NCI-H128 (cell line): Measurements from ENCODE around the gene C19orf18.
"Not testable (repeated sequence)": the region's sequence is repeated elsewhere in the genome, so short reads cannot be mapped to it uniquely, and the experiment has no call there.

Source experiments
- DNase-seq: peaks from one replicate; lab custom pipeline; 2025; ENCODE audit not compliant: unreplicated experiment; lab: John Stamatoyannopoulos, UW

The C19orf18 gene

DNA sequence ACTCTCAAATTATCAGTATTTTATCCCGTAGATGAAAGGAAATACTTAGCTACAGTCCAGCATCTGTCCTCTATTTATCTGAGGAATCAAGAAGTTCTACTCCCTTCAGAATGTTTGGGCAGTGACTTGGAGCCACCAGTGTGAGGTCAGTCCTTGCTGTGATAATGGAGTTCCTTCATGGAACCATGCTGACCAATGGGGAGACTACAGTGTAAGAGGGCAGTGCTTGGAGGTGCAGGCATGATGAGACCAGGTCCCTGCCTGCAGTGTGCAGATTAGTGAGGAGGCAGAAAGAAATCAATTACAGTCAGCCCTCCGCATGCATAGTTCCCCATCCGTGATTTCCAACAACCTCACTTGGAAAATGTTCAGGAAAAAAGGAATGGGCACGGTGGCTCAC is at the start of gene C19orf18:
Gene C19orf18 (minus strand): TSS at position 101 of the 400 bp plus-strand sequence. CDS start 102 bp downstream, outside the sequence.
- DNase-seq: no peak

- no peak for DNase-seq
Observed at GRCh38 chr19:58022283-58022660, 47.9 kb upstream of the C19orf18 start.

- DNase-seq: peak; percentile 16
Observed at GRCh38 chr19:58021541-58022282, 47.4 kb upstream of the C19orf18 start.

DNA sequence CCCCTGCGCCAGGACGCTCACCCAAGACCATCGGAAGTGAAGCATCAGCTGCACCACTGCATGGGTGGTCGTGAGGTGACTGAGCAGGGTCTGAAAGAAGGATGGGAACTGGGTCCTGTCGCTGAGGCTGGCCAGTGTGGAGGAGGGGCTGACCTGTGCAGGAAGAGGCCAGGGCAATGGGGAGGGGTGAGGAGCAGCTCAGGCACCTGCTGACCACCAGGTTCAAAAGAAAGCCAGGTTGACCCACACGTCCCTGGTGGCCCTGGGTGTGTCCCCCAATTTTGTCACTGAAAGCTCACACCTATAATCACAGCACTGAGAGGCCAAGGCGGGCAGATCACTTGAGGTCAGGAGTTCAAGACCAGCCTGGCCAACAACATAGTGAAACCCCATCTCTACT is 45.8 kb upstream of the C19orf18 start:
- DNase-seq: no peak

GRCh38 chr19:58014141-58014540 is 39.8 kb upstream of the C19orf18 start:
- no peak for DNase-seq

DNA sequence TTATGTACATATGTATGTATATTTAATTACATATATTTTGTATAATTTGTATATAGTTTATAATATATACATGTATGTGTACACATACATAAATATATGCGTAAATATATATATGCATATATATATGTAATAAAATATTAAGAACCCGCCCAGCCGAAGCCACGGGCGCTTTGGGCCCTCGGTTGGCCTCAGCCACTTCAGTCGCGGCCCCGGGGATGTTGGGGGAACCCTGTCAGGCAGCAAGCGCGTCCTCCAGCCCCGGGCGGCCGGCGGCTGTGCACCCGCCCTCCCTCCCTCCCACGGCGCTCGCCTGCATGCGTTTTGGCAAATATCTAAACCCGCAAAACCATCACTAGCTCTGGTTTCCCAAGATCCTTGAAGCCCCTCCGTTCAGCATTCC is 36.2 kb upstream of the C19orf18 start:
- no peak for DNase-seq

- peak; percentile 73 for DNase-seq
Observed at GRCh38 chr19:58009666-58010301, 35.5 kb upstream of the C19orf18 start.

DNA sequence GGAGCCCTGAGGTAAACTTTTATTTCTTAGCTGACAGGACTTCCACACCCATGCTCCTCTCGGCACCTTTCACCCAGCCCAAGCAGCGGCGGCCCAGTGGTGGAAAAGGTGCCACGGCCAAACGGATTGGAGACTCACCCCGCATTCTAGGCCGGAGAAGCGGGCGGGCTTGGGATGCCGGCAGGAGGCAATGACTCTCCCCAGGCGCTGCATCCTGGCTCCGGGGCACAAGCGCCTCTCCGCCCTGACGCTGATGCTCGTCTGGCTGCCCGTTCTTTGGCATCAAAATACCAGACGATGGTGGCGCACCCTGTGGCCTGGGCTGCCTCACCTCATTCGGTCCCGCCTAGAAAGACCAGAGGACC is 34.9 kb upstream of the C19orf18 start:
- DNase-seq: no peak

DNA sequence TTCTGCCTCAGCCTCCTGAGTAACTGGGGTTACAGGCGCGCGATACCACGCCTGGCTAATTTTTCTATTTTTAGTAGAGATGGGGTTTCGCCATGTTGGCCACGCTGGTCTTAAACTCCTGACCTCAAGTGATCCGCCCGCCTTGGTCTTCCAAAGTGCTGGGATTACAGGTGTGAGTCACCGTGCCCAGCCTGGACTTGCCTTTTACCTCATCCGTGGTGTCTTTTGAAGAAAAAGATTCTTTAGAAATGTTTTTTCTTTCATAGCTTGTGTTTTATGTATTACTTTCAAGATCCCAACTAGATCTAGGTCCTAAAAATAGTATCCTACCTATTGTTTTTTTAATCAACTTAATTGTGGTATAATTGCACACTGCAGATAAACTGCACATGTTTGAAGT is 34.5 kb upstream of the C19orf18 start:
- not testable (repeated sequence) for DNase-seq

GRCh38 chr19:58007285-58007684 is 33.0 kb upstream of the C19orf18 start:
- no peak for DNase-seq

DNA sequence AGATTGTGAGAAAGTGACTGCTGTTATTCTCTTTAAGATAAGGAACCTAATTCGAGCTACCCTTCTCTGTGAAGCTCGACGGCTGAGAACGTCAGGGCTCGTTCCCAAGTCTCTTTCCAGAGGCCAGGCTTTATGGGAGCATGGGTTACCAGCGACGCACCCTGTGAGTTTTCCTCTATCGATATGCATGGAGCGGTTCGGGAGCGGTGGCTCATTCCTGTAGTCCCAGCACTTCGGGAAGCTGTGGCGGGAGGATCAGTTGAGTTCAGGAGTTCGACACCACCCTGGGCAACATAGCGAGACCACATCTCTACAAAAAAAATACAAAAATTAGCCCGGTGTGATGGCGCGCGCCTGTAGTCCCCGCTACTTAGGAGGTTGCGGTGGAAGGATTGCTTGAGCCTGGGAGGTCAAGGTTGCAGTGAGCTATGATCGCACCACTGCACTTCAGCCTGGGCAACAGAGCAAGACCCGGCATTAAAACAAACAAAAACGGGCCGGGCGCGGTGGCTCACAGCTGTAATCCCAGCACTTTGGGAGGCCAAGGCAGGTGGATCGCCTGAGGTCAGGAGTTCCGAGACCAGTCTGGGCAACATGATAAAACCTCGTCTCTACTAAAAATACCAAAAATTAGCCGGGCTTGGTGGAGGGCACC is 29.0 kb upstream of the C19orf18 start:
- DNase-seq: no peak

GRCh38 chr19:58002384-58003173 is 28.2 kb upstream of the C19orf18 start, which contains the start of gene ZNF606:
ZNF606 (minus strand) TSS chr19:58002820; CDS start chr19:58001319, 1,501 bp downstream.
- peak; percentile 67 for DNase-seq

DNA sequence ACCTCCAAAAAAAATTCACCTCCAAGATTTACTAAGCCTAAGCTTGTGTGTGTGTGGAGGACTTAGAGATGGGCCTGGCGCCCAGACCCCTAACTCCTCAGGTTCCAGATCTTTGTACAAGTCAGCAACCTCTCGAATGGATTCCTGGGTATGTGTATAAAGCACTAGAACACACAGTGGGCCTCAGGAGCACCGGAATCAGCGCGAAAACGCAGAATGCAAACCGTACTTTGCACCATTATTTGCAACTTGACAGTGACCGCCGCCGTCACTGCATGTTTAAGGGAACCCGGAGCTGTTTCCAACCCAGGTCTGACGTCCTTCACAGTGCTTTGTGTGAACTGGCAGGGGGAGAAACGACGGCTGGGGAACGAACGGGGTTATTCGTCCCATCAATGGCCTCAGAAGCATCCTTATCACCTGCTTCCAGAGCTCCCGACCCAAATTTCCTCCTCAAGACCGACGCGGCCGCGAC is 27.6 kb upstream of the C19orf18 start:
- no peak for DNase-seq

GRCh38 chr19:58000677-58001076 is 26.3 kb upstream of the C19orf18 start:
- DNase-seq: no peak

DNA sequence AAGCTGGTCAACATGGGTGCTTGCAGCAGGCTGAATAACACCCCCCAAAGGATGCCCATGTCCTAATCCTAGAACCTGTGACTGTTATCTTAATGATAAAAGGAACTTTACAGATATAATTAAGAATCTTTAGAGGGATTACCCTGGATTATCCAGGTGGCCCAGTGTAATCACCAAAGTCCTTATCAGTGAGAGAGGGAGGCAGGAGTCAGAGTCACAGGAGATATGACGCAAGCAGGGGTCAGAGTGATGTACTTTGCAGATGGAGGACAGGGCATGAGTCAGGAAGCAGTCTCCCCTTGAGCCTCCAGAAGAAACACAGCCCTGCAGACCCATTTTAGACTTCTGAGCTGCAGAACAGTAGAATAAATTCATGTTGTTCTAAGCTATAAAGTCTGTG is 18.5 kb upstream of the C19orf18 start:
- DNase-seq: no peak

GRCh38 chr19:57978586-57979289 is 4.4 kb upstream of the C19orf18 start:
- DNase-seq: no peak

DNA sequence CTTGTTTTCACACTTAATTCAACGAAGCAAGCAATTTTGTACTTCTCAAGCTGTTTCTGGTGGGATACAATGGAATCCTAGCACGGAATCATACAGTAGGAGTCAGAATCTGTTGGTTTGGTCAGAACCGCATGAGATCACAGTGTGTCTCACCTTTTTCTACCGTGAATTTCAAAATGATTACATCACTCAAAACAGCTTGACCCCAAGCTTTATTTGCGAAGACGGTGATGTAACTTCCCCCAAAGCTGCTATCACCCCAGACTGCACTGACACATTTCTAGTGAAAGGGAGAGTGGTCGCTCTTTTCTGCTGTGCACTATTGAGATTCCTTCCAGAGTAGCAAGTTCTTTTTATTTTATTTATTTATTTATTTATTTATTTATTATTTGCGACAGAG is 9.6 kb downstream of the C19orf18 start:
- DNase-seq: no peak

GRCh38 chr19:57961785-57962184 is 12.5 kb downstream of the C19orf18 start:
- no peak for DNase-seq

DNA sequence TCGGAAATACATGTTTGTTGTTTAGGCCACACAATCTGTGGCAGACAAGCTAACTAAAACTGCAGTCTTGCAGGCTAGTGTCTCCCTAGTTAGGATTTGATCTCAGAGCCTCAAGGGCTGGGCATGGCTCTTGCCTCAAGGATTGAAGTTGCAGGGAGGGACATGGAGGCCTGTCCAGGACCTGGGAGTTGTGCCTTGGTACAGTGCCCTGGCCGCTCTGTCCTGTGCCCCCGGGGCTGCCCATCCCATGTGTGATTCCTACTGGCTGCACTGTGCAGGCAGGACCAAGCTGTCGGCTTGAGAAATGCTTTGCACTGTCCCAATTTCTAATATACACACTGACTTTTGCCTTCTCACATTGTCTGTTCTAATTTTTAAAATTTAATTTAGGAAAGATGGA is 19.3 kb downstream of the C19orf18 start:
- no peak for DNase-seq

- DNase-seq: no peak
Observed at GRCh38 chr19:57949702-57950101, 24.6 kb downstream of the C19orf18 start.

DNA sequence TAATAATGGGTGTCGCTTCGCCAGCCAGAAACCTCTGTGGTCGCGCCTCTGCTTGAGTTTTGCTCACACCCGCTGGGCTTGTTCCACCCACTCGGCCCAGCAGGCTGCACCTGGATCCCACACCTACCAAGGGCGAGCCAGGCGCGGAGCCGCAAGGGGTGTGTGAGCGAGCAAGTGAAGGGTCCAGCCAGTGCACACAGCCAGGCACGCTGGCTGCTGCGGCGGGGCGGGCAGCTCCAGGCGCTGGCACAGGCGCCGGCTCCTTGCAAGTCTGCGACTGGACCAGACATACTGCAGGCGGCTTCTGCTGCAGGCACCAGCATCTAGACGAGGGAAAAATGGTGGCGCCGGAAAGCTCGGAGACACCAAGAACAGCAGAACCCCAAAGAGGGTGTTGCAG is 25.0 kb downstream of the C19orf18 start:
- DNase-seq: no peak
